ENCODE measurements around the gene VTI1B.

The VTI1B gene

GRCh38 chr14:67653651-67654280 lies 20.7 kb downstream of the VTI1B start:
- H3K27ac Mint-ChIP-seq = no peak overlapping the region
- no peak overlapping the region for H3K4me3 Mint-ChIP-seq
- no peaks in the 10 kb centered on the region for H3K9me3 Mint-ChIP-seq
- H3K27me3 Mint-ChIP-seq (ENCODE audit: low read depth) = no peaks in the 10 kb centered on the region
- peaks cover 33% of the 10 kb centered on the region for H3K36me3 Mint-ChIP-seq (ENCODE audit: low read depth)
- H3K4me1 Mint-ChIP-seq (ENCODE audit: low read depth) = no peaks in the 10 kb centered on the region

- H3K27ac Mint-ChIP-seq = no peak overlapping the region
- no peaks in the 10 kb centered on the region for H3K27me3 Mint-ChIP-seq (ENCODE audit: low read depth)
- no peaks in the 10 kb centered on the region for H3K9me3 Mint-ChIP-seq
- H3K4me1 Mint-ChIP-seq (ENCODE audit: low read depth) = no peaks in the 10 kb centered on the region
- H3K36me3 Mint-ChIP-seq (ENCODE audit: low read depth) = peaks cover 32% of the 10 kb centered on the region
- no peak overlapping the region for H3K4me3 Mint-ChIP-seq
These were observed 22.2 kb downstream of the VTI1B start for GRCh38 chr14:67652189-67652588.

GRCh38 chr14:67650694-67651093 lies 23.7 kb downstream of the VTI1B start:
- H3K9me3 Mint-ChIP-seq = no peaks in the 10 kb centered on the region
- no peak overlapping the region for H3K27ac Mint-ChIP-seq
- H3K27me3 Mint-ChIP-seq (ENCODE audit: low read depth) = no peaks in the 10 kb centered on the region
- H3K36me3 Mint-ChIP-seq (ENCODE audit: low read depth) = peaks cover 30% of the 10 kb centered on the region
- H3K4me3 Mint-ChIP-seq = no peak overlapping the region
- no peaks in the 10 kb centered on the region for H3K4me1 Mint-ChIP-seq (ENCODE audit: low read depth)

- no peaks in the 10 kb centered on the region for H3K4me1 Mint-ChIP-seq (ENCODE audit: low read depth)
- H3K4me3 Mint-ChIP-seq = no peak overlapping the region
- no peaks in the 10 kb centered on the region for H3K9me3 Mint-ChIP-seq
- no peaks in the 10 kb centered on the region for H3K27me3 Mint-ChIP-seq (ENCODE audit: low read depth)
- H3K27ac Mint-ChIP-seq = no peak overlapping the region
- H3K36me3 Mint-ChIP-seq (ENCODE audit: low read depth) = peaks cover 30% of the 10 kb centered on the region
These were observed 24.3 kb downstream of the VTI1B start for GRCh38 chr14:67650151-67650550.

GRCh38 chr14:67646131-67646530 lies 28.3 kb downstream of the VTI1B start:
- Mint-ChIP-seq H3K4me1 (ENCODE audit: low read depth) (peaks cover 6% of the 10 kb centered on the region), H3K36me3 (ENCODE audit: low read depth) (peaks cover 28% of the 10 kb centered on the region)

GRCh38 chr14:67645414-67645813 lies 29.0 kb downstream of the VTI1B start:
- peaks cover 6% of the 10 kb centered on the region for H3K4me1 Mint-ChIP-seq (ENCODE audit: low read depth)
- no peak overlapping the region for H3K27ac Mint-ChIP-seq
- peaks cover 22% of the 10 kb centered on the region for H3K36me3 Mint-ChIP-seq (ENCODE audit: low read depth)
- no peaks in the 10 kb centered on the region for H3K9me3 Mint-ChIP-seq
- no peak overlapping the region for H3K4me3 Mint-ChIP-seq
- no peaks in the 10 kb centered on the region for H3K27me3 Mint-ChIP-seq (ENCODE audit: low read depth)

More at GRCh38 chr14:67646131-67646530, 28.3 kb downstream of the VTI1B start:
- H3K4me3 Mint-ChIP-seq = no peak overlapping the region
- no peaks in the 10 kb centered on the region for H3K9me3 Mint-ChIP-seq
- no peak overlapping the region for H3K27ac Mint-ChIP-seq
- no peaks in the 10 kb centered on the region for H3K27me3 Mint-ChIP-seq (ENCODE audit: low read depth)

- Mint-ChIP-seq H3K36me3 (ENCODE audit: low read depth) (peaks cover 14% of the 10 kb centered on the region), H3K27ac (no peak overlapping the region), H3K9me3 (no peaks in the 10 kb centered on the region), H3K4me1 (ENCODE audit: low read depth) (peaks cover 6% of the 10 kb centered on the region), H3K27me3 (ENCODE audit: low read depth) (no peaks in the 10 kb centered on the region), H3K4me3 (no peak overlapping the region)
These were observed 30.0 kb downstream of the VTI1B start for GRCh38 chr14:67644428-67644827.

GRCh38 chr14:67643713-67644112 lies 30.7 kb downstream of the VTI1B start:
- Mint-ChIP-seq H3K27me3 (ENCODE audit: low read depth) (no peaks in the 10 kb centered on the region), H3K4me1 (ENCODE audit: low read depth) (peaks cover 6% of the 10 kb centered on the region), H3K4me3 (no peak overlapping the region), H3K36me3 (ENCODE audit: low read depth) (peaks cover 12% of the 10 kb centered on the region), H3K9me3 (no peaks in the 10 kb centered on the region), H3K27ac (no peak overlapping the region)

GRCh38 chr14:67641902-67642749 lies 32.3 kb downstream of the VTI1B start:
- Mint-ChIP-seq H3K9me3 (no peaks in the 10 kb centered on the region), H3K4me3 (no peak overlapping the region)

GRCh38 chr14:67641480-67641879 lies 33.0 kb downstream of the VTI1B start:
- H3K4me1 Mint-ChIP-seq (ENCODE audit: low read depth) = peaks cover 7% of the 10 kb centered on the region
- no peak overlapping the region for H3K4me3 Mint-ChIP-seq
- no peaks in the 10 kb centered on the region for H3K9me3 Mint-ChIP-seq
- peaks cover 9% of the 10 kb centered on the region for H3K36me3 Mint-ChIP-seq (ENCODE audit: low read depth)
- H3K27me3 Mint-ChIP-seq (ENCODE audit: low read depth) = no peaks in the 10 kb centered on the region
- H3K27ac Mint-ChIP-seq = no peak overlapping the region

More at GRCh38 chr14:67641902-67642749, 32.3 kb downstream of the VTI1B start:
- H3K4me1 Mint-ChIP-seq (ENCODE audit: low read depth) = peaks cover 6% of the 10 kb centered on the region
- H3K36me3 Mint-ChIP-seq (ENCODE audit: low read depth) = peaks cover 9% of the 10 kb centered on the region
- no peak overlapping the region for H3K27ac Mint-ChIP-seq
- H3K27me3 Mint-ChIP-seq (ENCODE audit: low read depth) = no peaks in the 10 kb centered on the region

GRCh38 chr14:67638642-67639041 lies 35.8 kb downstream of the VTI1B start:
- peaks cover 8% of the 10 kb centered on the region for H3K4me1 Mint-ChIP-seq (ENCODE audit: low read depth)
- H3K27ac Mint-ChIP-seq = no peak overlapping the region
- H3K36me3 Mint-ChIP-seq (ENCODE audit: low read depth) = peaks cover 3% of the 10 kb centered on the region
- no peak overlapping the region for H3K4me3 Mint-ChIP-seq
- H3K9me3 Mint-ChIP-seq = no peaks in the 10 kb centered on the region
- H3K27me3 Mint-ChIP-seq (ENCODE audit: low read depth) = no peaks in the 10 kb centered on the region

- H3K9me3 Mint-ChIP-seq = no peaks in the 10 kb centered on the region
- H3K36me3 Mint-ChIP-seq (ENCODE audit: low read depth) = no peaks in the 10 kb centered on the region
- peaks cover 1% of the 10 kb centered on the region for H3K4me1 Mint-ChIP-seq (ENCODE audit: low read depth)
- H3K27me3 Mint-ChIP-seq (ENCODE audit: low read depth) = no peaks in the 10 kb centered on the region
- H3K27ac Mint-ChIP-seq = no peak overlapping the region
- no peak overlapping the region for H3K4me3 Mint-ChIP-seq
These were observed 38.0 kb downstream of the VTI1B start for GRCh38 chr14:67636361-67636919.

GRCh38 chr14:67633451-67634147 lies 40.8 kb downstream of the VTI1B start:
- Mint-ChIP-seq H3K4me3 (no peak overlapping the region), H3K27me3 (ENCODE audit: low read depth) (no peaks in the 10 kb centered on the region), H3K36me3 (ENCODE audit: low read depth) (no peaks in the 10 kb centered on the region), H3K9me3 (no peaks in the 10 kb centered on the region), H3K27ac (no peak overlapping the region), H3K4me1 (ENCODE audit: low read depth) (peaks cover 1% of the 10 kb centered on the region)

GRCh38 chr14:67630938-67631337 lies 43.5 kb downstream of the VTI1B start:
- H3K27me3 Mint-ChIP-seq (ENCODE audit: low read depth) = no peaks in the 10 kb centered on the region
- H3K9me3 Mint-ChIP-seq = no peaks in the 10 kb centered on the region
- no peak overlapping the region for H3K27ac Mint-ChIP-seq
- no peak overlapping the region for H3K4me3 Mint-ChIP-seq
- H3K4me1 Mint-ChIP-seq (ENCODE audit: low read depth) = no peaks in the 10 kb centered on the region
- no peaks in the 10 kb centered on the region for H3K36me3 Mint-ChIP-seq (ENCODE audit: low read depth)
